CD1c-positive myeloid dendritic cell (primary cell): ENCODE results near the gene PLEKHA8.
"Not testable (repeated sequence)": the region's sequence is repeated elsewhere in the genome, so short reads cannot be mapped to it uniquely, and the experiment has no call there.

Experiments
- DNase-seq: peaks from one replicate; pipeline ENCODE4 v3.0.0-alpha.2; 2016; ENCODE audit errors: extremely low spot score

PLEKHA8 gene

GRCh38 chr7:30065746-30066145 lies 37.5 kb downstream of the PLEKHA8 start:
- no peak for DNase-seq

GRCh38 chr7:30066687-30067086 lies 38.5 kb downstream of the PLEKHA8 start:
- DNase-seq: no peak

- DNase-seq: no peak
Observed at GRCh38 chr7:30068117-30068516, 39.9 kb downstream of the PLEKHA8 start.

- DNase-seq: peak; percentile 20
Observed at GRCh38 chr7:30069096-30069867, 41.1 kb downstream of the PLEKHA8 start.

- DNase-seq: no peak
Observed at GRCh38 chr7:30070052-30070451, 41.8 kb downstream of the PLEKHA8 start.

- no peak for DNase-seq
Observed at GRCh38 chr7:30072735-30073134, 44.5 kb downstream of the PLEKHA8 start.

GRCh38 chr7:30074422-30075030 lies 46.3 kb downstream of the PLEKHA8 start:
- peak; percentile 29 for DNase-seq

GRCh38 chr7:30076411-30076810 lies 48.2 kb downstream of the PLEKHA8 start:
- DNase-seq: no peak

GRCh38 chr7:30078280-30078679 lies 50.1 kb downstream of the PLEKHA8 start:
- no peak for DNase-seq

- DNase-seq: no peak
Observed at GRCh38 chr7:30079880-30080279, 51.7 kb downstream of the PLEKHA8 start.

GRCh38 chr7:30080818-30081217 lies 52.6 kb downstream of the PLEKHA8 start:
- no peak for DNase-seq

- DNase-seq: no peak
Observed at GRCh38 chr7:30082686-30083085, 54.5 kb downstream of the PLEKHA8 start.

GRCh38 chr7:30083334-30083733 lies 55.1 kb downstream of the PLEKHA8 start:
- DNase-seq: no peak

GRCh38 chr7:30084212-30084611 lies 56.0 kb downstream of the PLEKHA8 start:
- DNase-seq: no peak

- no peak for DNase-seq
Observed at GRCh38 chr7:30086529-30086928, 58.3 kb downstream of the PLEKHA8 start.

- DNase-seq: peak; percentile 6
Observed at GRCh38 chr7:30087371-30087770, 59.2 kb downstream of the PLEKHA8 start.

- no peak for DNase-seq
Observed at GRCh38 chr7:30088362-30088761, 60.1 kb downstream of the PLEKHA8 start.

GRCh38 chr7:30090111-30090510 lies 61.9 kb downstream of the PLEKHA8 start:
- no peak for DNase-seq

- no peak for DNase-seq
Observed at GRCh38 chr7:30091491-30091912, 63.3 kb downstream of the PLEKHA8 start.

GRCh38 chr7:30091987-30092386 lies 63.8 kb downstream of the PLEKHA8 start:
- no peak for DNase-seq

- DNase-seq: no peak
Observed at GRCh38 chr7:30093420-30093952, 65.3 kb downstream of the PLEKHA8 start.

GRCh38 chr7:30098599-30098998 lies 70.4 kb downstream of the PLEKHA8 start:
- not testable (repeated sequence) for DNase-seq

- no peak for DNase-seq
Observed at GRCh38 chr7:30102281-30102680, 74.1 kb downstream of the PLEKHA8 start.
